B cell (primary cell): Measurements from ENCODE around the gene LMNTD2. TPM values are rescaled to one million over a fixed set of nuclear protein-coding genes. Genes with fewer than 3 reads are reported as not detected.

Experiments
- ATAC-seq: fragments of 200-7000 bp; cut with Tn5 transposase; one replicate; pipeline ENCODE4 v1.10.0; 2021; ENCODE audit warnings: low read depth, mild to moderate bottlenecking, moderate number of reproducible peaks, moderate library complexity
- CTCF ChIA-PET: fragments of 350-600 bp; sonication (Branson Sonifier 250); formaldehyde crosslinking; loops from one replicate; lab custom pipeline; 2021; ENCODE audit warnings: antibody characterized with exemption, inconsistent platforms; lab: Charles Lee
- POLR2A ChIA-PET: fragments of 350-600 bp; sonication (Branson Sonifier 250); formaldehyde crosslinking; loops from one replicate; lab custom pipeline; 2021; ENCODE audit warnings: antibody characterized with exemption; lab: Charles Lee
- DNase-seq: peaks from one replicate; pipeline ENCODE4 v3.0.0; 2013
- H2AFZ ChIP-seq: 2 replicates; pipeline ENCODE4 v1.6.1; 2012; ENCODE audit warnings: mild to moderate bottlenecking, low read depth, low read length; ENCODE audit not compliant: insufficient read depth, poor library complexity, severe bottlenecking
- H3K27ac ChIP-seq, 2 donors: 1 replicate in 1 of 2; 2 replicates in 1 of 2; pipeline ENCODE4 v1.5.1; 2012 to 2013; ENCODE audit warnings: low read length in 2 of 2, mild to moderate bottlenecking in 2 of 2, moderate library complexity in 1 of 2
- H3K27me3 ChIP-seq, 4 experiments: fragments of 200-600 bp in 1 of 4; sonication (generic) in 1 of 4; replicated peaks in 1 of 4; 1 replicate in 2 of 4; 2 replicates in 2 of 4; pipeline versions ENCODE4 v1.6.1 to v1.7.0; 2013 to 2016; ENCODE audit warnings: low read length in 3 of 4, mild to moderate bottlenecking in 2 of 4, mixed read lengths in 1 of 4, moderate library complexity in 1 of 4; ENCODE audit not compliant: insufficient read depth in 4 of 4, control insufficient read depth in 3 of 4; ENCODE audit errors: control extremely low read depth in 1 of 4
- H3K36me3 ChIP-seq, 2 experiments: replicated peaks in 1 of 2; 1 replicate in 1 of 2; 2 replicates in 1 of 2; pipeline versions ENCODE4 v1.6.1 to v1.7.1; 2013; ENCODE audit warnings: low read length in 1 of 2; ENCODE audit not compliant: insufficient read depth in 2 of 2, control insufficient read depth in 1 of 2; ENCODE audit errors: control extremely low read depth in 1 of 2, extremely low read depth in 1 of 2
- H3K4me1 ChIP-seq, 2 donors: fragments of 200-600 bp in 1 of 2; sonication (generic) in 1 of 2; 1 replicate in 1 of 2; 2 replicates in 1 of 2; pipeline versions ENCODE4 v1.5.1 to v1.6.1; 2013 to 2017; ENCODE audit warnings: low read length in 2 of 2; ENCODE audit not compliant: control insufficient read depth in 2 of 2, insufficient read depth in 2 of 2
- H3K4me2 ChIP-seq: replicated peaks from 2 replicates; pipeline ENCODE3; 2012; ENCODE audit warnings: mild to moderate bottlenecking, low read depth, low read length; ENCODE audit not compliant: poor library complexity, severe bottlenecking
- H3K4me3 ChIP-seq, 5 experiments: fragments of 200-600 bp in 1 of 5; sonication (generic) in 1 of 5; 1 replicate in 3 of 5; 2 replicates in 2 of 5; pipeline versions ENCODE4 v1.5.1 to v1.7.0; 2011 to 2016; ENCODE audit warnings: low read length in 4 of 5, mild to moderate bottlenecking in 4 of 5, low read depth in 2 of 5, control low read depth in 1 of 5, moderate library complexity in 1 of 5; ENCODE audit not compliant: insufficient read depth in 1 of 5; ENCODE audit errors: control extremely low read depth in 1 of 5, extremely low read depth in 1 of 5
- H3K79me2 ChIP-seq: fragments of 200-600 bp; sonication (generic); one replicate; pipeline ENCODE4 v1.6.0; 2016; ENCODE audit warnings: low read length; ENCODE audit not compliant: control insufficient read depth, insufficient read depth
- H3K9ac ChIP-seq: fragments of 200-600 bp; sonication (generic); 2 replicates; pipeline ENCODE4 v1.6.1; 2017; ENCODE audit warnings: mild to moderate bottlenecking, low read length, moderate library complexity
- H3K9me3 ChIP-seq, 3 donors: one replicate each; pipeline versions ENCODE4 v1.6.1 to v1.7.1; 2013; ENCODE audit warnings: low read length in 2 of 3; ENCODE audit not compliant: control insufficient read depth in 2 of 3, insufficient read depth in 1 of 3; ENCODE audit errors: control extremely low read depth in 1 of 3
- H4K20me1 ChIP-seq: 2 replicates; pipeline ENCODE4 v1.6.0; 2012; ENCODE audit warnings: mild to moderate bottlenecking, low read length; ENCODE audit not compliant: insufficient read depth, control insufficient read depth, poor library complexity, severe bottlenecking
- H3K27ac Mint-ChIP-seq: one replicate; pipeline ENCODE4 v1.8.0; 2021; ENCODE audit warnings: mixed read lengths
- H3K27me3 Mint-ChIP-seq: one replicate; pipeline ENCODE4 v1.8.0; 2021; ENCODE audit warnings: mixed read lengths
- H3K4me1 Mint-ChIP-seq: one replicate; pipeline ENCODE4 v1.8.0; 2021; ENCODE audit warnings: mixed read lengths
- H3K4me3 Mint-ChIP-seq: one replicate; pipeline ENCODE4 v1.8.0; 2021; ENCODE audit warnings: mixed read lengths
- H3K9me3 Mint-ChIP-seq: one replicate; pipeline ENCODE4 v1.8.0; 2022; ENCODE audit warnings: mixed read lengths; ENCODE audit not compliant: insufficient read depth
- CTCF ChIP-seq: fragments of 200-600 bp; IDR thresholded peaks from one replicate; pipeline ENCODE4 v1.8.0; 2022; ENCODE audit warnings: antibody characterized with exemption, mild to moderate bottlenecking
- EZH2 ChIP-seq: IDR thresholded peaks from 2 replicates; pipeline ENCODE4 v1.6.1; 2012; ENCODE audit warnings: borderline replicate concordance, low read depth, mild to moderate bottlenecking, moderate library complexity, low read length; ENCODE audit not compliant: insufficient read depth, poor library complexity, severe bottlenecking
- WGBS: methylation state at CpG from one replicate; pipeline ENCODE4 v1.1.5; 2013; ENCODE audit warnings: missing lambda C conversion rate; ENCODE audit not compliant: insufficient coverage; 5-methylcytosine and 5-hydroxymethylcytosine counted together
- intact Hi-C: fragments of 100-400 bp; cut with micrococcal nuclease; formaldehyde crosslinking; loops from one replicate; pipeline ENCODE4 v1.10.0; 2022
- polyA plus RNA-seq: library from polyadenylated mRNA; depleted of rRNA; stranded (reverse); fragments of >200 nt; gene quantifications from 2 replicates; pipeline ENCODE4 v1.2.3, GENCODE V29; 2012
- total RNA-seq, 2 donors: library from RNA; stranded (reverse); fragments of 120-200 nt in 1 of 2; gene quantifications; 1 replicate in 1 of 2; 2 replicates in 1 of 2; pipeline versions ENCODE4 v1.2.3 to v1.2.4, GENCODE V29; 2013 to 2022

Gene LMNTD2
- total and polyA plus RNA-seq, 2 donors (not counting 1 experiment from before 2014, with no cell fraction given) = 21.4 to 29.6 TPM

GRCh38 chr11:508956-509355, 51.6 kb downstream of the LMNTD2 start:
- H3K4me3 ChIP-seq = no peak overlapping the region
- 96% methylated on average over 4 of the region's 5 CpGs for WGBS
- H3K4me1 Mint-ChIP-seq = peaks cover 27% of the 10 kb centered on the region
- H2AFZ ChIP-seq = no peak overlapping the region
- TF ChIP-seq CTCF (no peak), EZH2 (no peak)
- ChIA-PET CTCF (interaction anchor here (1.0 to 1.5 kb wide), 3 partner anchors 9 to 27 kb away, joined by 3 to 4 read pairs (median 4); partner anchors contain the start of gene HRAS), POLR2A (interaction anchor here (1.7 kb wide), 1 partner anchor 9 kb away, joined by 6 read pairs; no protein-coding TSS in a partner anchor)
- no peak overlapping the region for H3K27ac ChIP-seq
- peaks cover 28% of the 10 kb centered on the region for H3K79me2 ChIP-seq
- peaks cover 24 to 28% of the 10 kb centered on the region in 2 donors for H3K4me1 ChIP-seq
- peaks cover 0 to 3% of the 10 kb centered on the region in 2 experiments for H3K36me3 ChIP-seq
- no peak overlapping the region for H3K9ac ChIP-seq
- intact Hi-C loops = no loop called here
- peak overlapping the region; percentile 39 for H3K4me3 Mint-ChIP-seq
- DNase-seq (no peak), ATAC-seq (no peak)
- H3K9me3 Mint-ChIP-seq = no peaks in the 10 kb centered on the region
- H4K20me1 ChIP-seq = peaks cover 13% of the 10 kb centered on the region
- H3K27ac Mint-ChIP-seq = peak overlapping the region; percentile 26
- H3K27me3 ChIP-seq = peaks cover 0 to 7% (median 0%) of the 10 kb centered on the region in 4 experiments
- no peaks in the 10 kb centered on the region for H3K9me3 ChIP-seq
- H3K4me2 ChIP-seq = no peak overlapping the region
- no peaks in the 10 kb centered on the region for H3K27me3 Mint-ChIP-seq

GRCh38 chr11:507727-508515, 52.6 kb downstream of the LMNTD2 start:
- no peaks in the 10 kb centered on the region for H3K27me3 Mint-ChIP-seq
- peaks cover 32% of the 10 kb centered on the region for H3K79me2 ChIP-seq
- H3K27ac Mint-ChIP-seq = peak overlapping the region; percentile 63
- H3K27ac ChIP-seq = peak overlapping the region in 1 of 2 donors; percentile 100
- H2AFZ ChIP-seq = peak overlapping the region; percentile 46
- no peak for TF ChIP-seq EZH2
- TF ChIP-seq CTCF = no peak
- peaks cover 18% of the 10 kb centered on the region for H4K20me1 ChIP-seq
- H3K4me3 Mint-ChIP-seq = peak overlapping the region; percentile 75
- H3K4me3 ChIP-seq = peak overlapping the region in 4 of 5 experiments; percentile 36 to 100 (median 60)
- no peak for ATAC-seq
- WGBS = 41% methylated on average over 41 of the region's 45 CpGs
- DNase-seq = no peak
- POLR2A ChIA-PET = no interaction called here
- intact Hi-C loops = loop anchor here (1.0 to 2.0 kb wide), 6 partner anchors 10 to 301 kb away; partner anchors contain the start of genes LMNTD2, LRRC56, RASSF7 and RPLP2
- H3K4me2 ChIP-seq = peak overlapping the region; percentile 100
- CTCF ChIA-PET = no interaction called here
- H3K9me3 Mint-ChIP-seq = no peaks in the 10 kb centered on the region
- H3K9ac ChIP-seq = peak overlapping the region; percentile 100
- peaks cover 0 to 10% (median 0%) of the 10 kb centered on the region in 4 experiments for H3K27me3 ChIP-seq
- H3K36me3 ChIP-seq = peaks cover 0 to 3% of the 10 kb centered on the region in 2 experiments
- H3K4me1 ChIP-seq = peaks cover 28 to 38% of the 10 kb centered on the region in 2 donors
- peaks cover 35% of the 10 kb centered on the region for H3K4me1 Mint-ChIP-seq
- H3K9me3 ChIP-seq = peaks cover 0 to 2% (median 0%) of the 10 kb centered on the region in 3 donors
